ENCODE measurements around the gene FAM174B. TPM values are rescaled to one million over a fixed set of nuclear protein-coding genes. Genes with fewer than 3 reads are reported as not detected.
A peak's percentile ranks its signal among the peaks of the same experiment; 100 is the strongest.

The FAM174B gene
- total RNA-seq, 1 donor from 2014 or later = 0.53 TPM

GRCh38 chr15:92664178-92664900 lies 8.8 kb upstream of the FAM174B start:
- FAIRE-seq (no peak), DNase-seq (ENCODE audit: low read depth) (no peak)
- Histone ChIP-seq H3K27me3 (ENCODE audit: control insufficient read depth, insufficient read depth, low read length) (no peaks in the 10 kb centered on the region), H3K4me3 (ENCODE audit: low read depth, low read length) (no peak overlapping the region), H3K36me3 (ENCODE audit: control insufficient read depth, insufficient read depth, low read length) (no peaks in the 10 kb centered on the region)
- TF ChIP-seq CTCF (IDR thresholded peaks at IDR 0.05; ENCODE audit: insufficient read depth, low read length, severe bottlenecking) = no peak

GRCh38 chr15:92663250-92663951 lies 7.8 kb upstream of the FAM174B start:
- Histone ChIP-seq H3K27me3 (ENCODE audit: control insufficient read depth, insufficient read depth, low read length) (no peaks in the 10 kb centered on the region), H3K36me3 (ENCODE audit: control insufficient read depth, insufficient read depth, low read length) (no peaks in the 10 kb centered on the region), H3K4me3 (ENCODE audit: low read depth, low read length) (no peak overlapping the region)
- no peak for TF ChIP-seq CTCF (IDR thresholded peaks at IDR 0.05; ENCODE audit: insufficient read depth, low read length, severe bottlenecking)
- no peak for DNase-seq (ENCODE audit: low read depth)
- FAIRE-seq = peak; percentile 40

GRCh38 chr15:92662762-92663161 lies 7.2 kb upstream of the FAM174B start:
- FAIRE-seq (no peak), DNase-seq (ENCODE audit: low read depth) (peak; percentile 47)
- Histone ChIP-seq H3K36me3 (ENCODE audit: control insufficient read depth, insufficient read depth, low read length) (no peaks in the 10 kb centered on the region), H3K4me3 (ENCODE audit: low read depth, low read length) (no peak overlapping the region), H3K27me3 (ENCODE audit: control insufficient read depth, insufficient read depth, low read length) (no peaks in the 10 kb centered on the region)
- TF ChIP-seq CTCF (IDR thresholded peaks at IDR 0.05; ENCODE audit: insufficient read depth, low read length, severe bottlenecking) = no peak

- Histone ChIP-seq H3K4me3 (ENCODE audit: low read depth, low read length) (no peak overlapping the region), H3K27me3 (ENCODE audit: control insufficient read depth, insufficient read depth, low read length) (no peaks in the 10 kb centered on the region), H3K36me3 (ENCODE audit: control insufficient read depth, insufficient read depth, low read length) (no peaks in the 10 kb centered on the region)
- no peak for TF ChIP-seq CTCF (IDR thresholded peaks at IDR 0.05; ENCODE audit: insufficient read depth, low read length, severe bottlenecking)
- DNase-seq (ENCODE audit: low read depth) = no peak
- FAIRE-seq = no peak
These were observed 6.4 kb upstream of the FAM174B start for GRCh38 chr15:92661956-92662355.

GRCh38 chr15:92661069-92661468 lies 5.5 kb upstream of the FAM174B start:
- TF ChIP-seq CTCF (IDR thresholded peaks at IDR 0.05; ENCODE audit: insufficient read depth, low read length, severe bottlenecking) = no peak
- DNase-seq (ENCODE audit: low read depth) (no peak), FAIRE-seq (no peak)
- H3K4me3 ChIP-seq (ENCODE audit: low read depth, low read length) = no peak overlapping the region
- H3K27me3 ChIP-seq (ENCODE audit: control insufficient read depth, insufficient read depth, low read length) = no peaks in the 10 kb centered on the region
- no peaks in the 10 kb centered on the region for H3K36me3 ChIP-seq (ENCODE audit: control insufficient read depth, insufficient read depth, low read length)

Data from bronchial epithelial cell (primary cell).